Osteoblast (primary cell): ENCODE results near the gene UBN1. TPM values are rescaled to one million over a fixed set of nuclear protein-coding genes. Genes with fewer than 3 reads are reported as not detected.

ENCODE experiments used
- DNase-seq: peaks from one replicate; pipeline ENCODE4 v3.0.0; 2011; ENCODE audit warnings: low spot score, mixed read lengths; ENCODE audit not compliant: insufficient read length; ENCODE audit errors: missing footprints
- H2AFZ ChIP-seq: 2 replicates; pipeline ENCODE4 v1.6.0; 2011; ENCODE audit warnings: mild to moderate bottlenecking, low read length
- H3K27ac ChIP-seq: 2 replicates; pipeline ENCODE4 v1.5.1; 2011; ENCODE audit warnings: mild to moderate bottlenecking, low read depth, low read length, moderate library complexity
- H3K27me3 ChIP-seq: 2 replicates; pipeline ENCODE4 v1.6.0; 2012; ENCODE audit warnings: mild to moderate bottlenecking, control low read depth, inconsistent platforms, low read length, moderate library complexity; ENCODE audit not compliant: insufficient read depth
- H3K36me3 ChIP-seq: 2 replicates; pipeline ENCODE4 v1.5.1; 2011; ENCODE audit warnings: mild to moderate bottlenecking, low read length, control low read depth, moderate library complexity; ENCODE audit not compliant: insufficient read depth
- H3K4me1 ChIP-seq: 2 replicates; pipeline ENCODE4 v1.5.1; 2011; ENCODE audit warnings: mild to moderate bottlenecking, low read length, control low read depth, moderate library complexity; ENCODE audit not compliant: insufficient read depth
- H3K4me2 ChIP-seq: 2 replicates; pipeline ENCODE4 v1.6.0; 2011; ENCODE audit warnings: mild to moderate bottlenecking, low read length; ENCODE audit not compliant: insufficient read depth
- H3K4me3 ChIP-seq: fragments of 200-600 bp; sonication (generic); 3 replicates; pipeline ENCODE4 v1.5.1; 2012; ENCODE audit warnings: mild to moderate bottlenecking, low read length, inconsistent platforms; ENCODE audit not compliant: insufficient read depth
- H3K79me2 ChIP-seq: 2 replicates; pipeline ENCODE4 v1.6.0; 2012; ENCODE audit warnings: mild to moderate bottlenecking, low read length, control low read depth, inconsistent platforms; ENCODE audit not compliant: insufficient read depth
- H3K9me3 ChIP-seq: 2 replicates; pipeline ENCODE4 v1.5.1; 2011; ENCODE audit warnings: low read depth, low read length, control low read depth
- H4K20me1 ChIP-seq: 2 replicates; pipeline ENCODE4 v1.6.0; 2012; ENCODE audit warnings: mild to moderate bottlenecking, low read length, control low read depth; ENCODE audit not compliant: insufficient read depth
- total RNA-seq: library from RNA; depleted of rRNA; stranded (reverse); fragments of >200 nt; gene quantifications from 2 replicates; pipeline ENCODE4 v1.2.3, GENCODE V29; 2012
- TF ChIP-seq, protein P1 (sequence below): IDR thresholded peaks from 2 replicates; pipeline ENCODE4 v1.5.1; 2011; ENCODE audit warnings: mild to moderate bottlenecking, low read depth, low read length, moderate library complexity; ENCODE audit errors: extremely low read depth

UBN1 gene
- total RNA-seq, 1 donor = 38.4 TPM

GRCh38 chr16:4839942-4840341 is 7.3 kb upstream of the UBN1 start:
- Histone ChIP-seq H3K4me1 (no peaks in the 10 kb centered on the region), H3K27me3 (no peaks in the 10 kb centered on the region), H3K9me3 (no peaks in the 10 kb centered on the region), H3K79me2 (peaks cover 48% of the 10 kb centered on the region), H3K4me3 (no peak overlapping the region), H3K27ac (no peak overlapping the region), H4K20me1 (peaks cover 26% of the 10 kb centered on the region), H3K4me2 (no peak overlapping the region), H2AFZ (no peak overlapping the region), H3K36me3 (peaks cover 76% of the 10 kb centered on the region)
- peak; percentile 69 for DNase-seq
- TF ChIP-seq, protein P1, sequence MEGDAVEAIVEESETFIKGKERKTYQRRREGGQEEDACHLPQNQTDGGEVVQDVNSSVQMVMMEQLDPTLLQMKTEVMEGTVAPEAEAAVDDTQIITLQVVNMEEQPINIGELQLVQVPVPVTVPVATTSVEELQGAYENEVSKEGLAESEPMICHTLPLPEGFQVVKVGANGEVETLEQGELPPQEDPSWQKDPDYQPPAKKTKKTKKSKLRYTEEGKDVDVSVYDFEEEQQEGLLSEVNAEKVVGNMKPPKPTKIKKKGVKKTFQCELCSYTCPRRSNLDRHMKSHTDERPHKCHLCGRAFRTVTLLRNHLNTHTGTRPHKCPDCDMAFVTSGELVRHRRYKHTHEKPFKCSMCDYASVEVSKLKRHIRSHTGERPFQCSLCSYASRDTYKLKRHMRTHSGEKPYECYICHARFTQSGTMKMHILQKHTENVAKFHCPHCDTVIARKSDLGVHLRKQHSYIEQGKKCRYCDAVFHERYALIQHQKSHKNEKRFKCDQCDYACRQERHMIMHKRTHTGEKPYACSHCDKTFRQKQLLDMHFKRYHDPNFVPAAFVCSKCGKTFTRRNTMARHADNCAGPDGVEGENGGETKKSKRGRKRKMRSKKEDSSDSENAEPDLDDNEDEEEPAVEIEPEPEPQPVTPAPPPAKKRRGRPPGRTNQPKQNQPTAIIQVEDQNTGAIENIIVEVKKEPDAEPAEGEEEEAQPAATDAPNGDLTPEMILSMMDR = no peak

- Histone ChIP-seq H3K36me3 (peaks cover 71% of the 10 kb centered on the region), H3K79me2 (peaks cover 51% of the 10 kb centered on the region), H3K27ac (no peak overlapping the region), H3K4me2 (no peak overlapping the region), H3K27me3 (no peaks in the 10 kb centered on the region), H2AFZ (no peak overlapping the region), H3K4me1 (peaks cover 7% of the 10 kb centered on the region), H3K9me3 (no peaks in the 10 kb centered on the region), H3K4me3 (no peak overlapping the region), H4K20me1 (peaks cover 36% of the 10 kb centered on the region)
- TF ChIP-seq, protein P1 = no peak
- DNase-seq = no peak
Observed at GRCh38 chr16:4840984-4841383, 6.3 kb upstream of the UBN1 start.

DNA sequence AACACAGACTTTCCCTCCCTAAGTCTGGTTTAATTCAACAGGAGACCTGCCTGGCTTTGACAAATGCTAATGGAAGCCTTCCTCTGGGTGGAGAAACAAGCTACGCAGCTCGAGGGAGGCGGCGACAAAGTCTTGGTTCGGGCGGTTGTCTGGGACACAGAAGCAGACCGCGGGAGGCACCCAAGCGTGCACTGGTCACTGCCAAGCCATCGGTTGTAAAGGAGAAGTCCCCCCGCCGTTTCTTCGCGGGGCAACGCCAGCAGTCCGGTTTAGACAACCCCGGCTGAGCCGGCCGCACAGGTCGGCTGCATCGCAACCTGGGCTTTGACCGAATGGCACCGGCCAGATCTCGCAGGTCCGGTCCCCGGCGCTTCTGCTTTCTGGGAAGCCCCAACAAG is 779 bp upstream of the UBN1 start:
- TF ChIP-seq, protein P1 = no peak
- Histone ChIP-seq H3K4me3 (peak overlapping the region; percentile 92), H3K4me1 (peaks cover 27% of the 10 kb centered on the region), H3K9me3 (no peaks in the 10 kb centered on the region), H3K79me2 (peaks cover 81% of the 10 kb centered on the region), H3K4me2 (peak overlapping the region; percentile 83), H3K27ac (peak overlapping the region; percentile 88), H2AFZ (peak overlapping the region; percentile 56), H3K27me3 (no peaks in the 10 kb centered on the region), H3K36me3 (peaks cover 30% of the 10 kb centered on the region), H4K20me1 (peaks cover 56% of the 10 kb centered on the region)
- DNase-seq = peak; percentile 86

DNA sequence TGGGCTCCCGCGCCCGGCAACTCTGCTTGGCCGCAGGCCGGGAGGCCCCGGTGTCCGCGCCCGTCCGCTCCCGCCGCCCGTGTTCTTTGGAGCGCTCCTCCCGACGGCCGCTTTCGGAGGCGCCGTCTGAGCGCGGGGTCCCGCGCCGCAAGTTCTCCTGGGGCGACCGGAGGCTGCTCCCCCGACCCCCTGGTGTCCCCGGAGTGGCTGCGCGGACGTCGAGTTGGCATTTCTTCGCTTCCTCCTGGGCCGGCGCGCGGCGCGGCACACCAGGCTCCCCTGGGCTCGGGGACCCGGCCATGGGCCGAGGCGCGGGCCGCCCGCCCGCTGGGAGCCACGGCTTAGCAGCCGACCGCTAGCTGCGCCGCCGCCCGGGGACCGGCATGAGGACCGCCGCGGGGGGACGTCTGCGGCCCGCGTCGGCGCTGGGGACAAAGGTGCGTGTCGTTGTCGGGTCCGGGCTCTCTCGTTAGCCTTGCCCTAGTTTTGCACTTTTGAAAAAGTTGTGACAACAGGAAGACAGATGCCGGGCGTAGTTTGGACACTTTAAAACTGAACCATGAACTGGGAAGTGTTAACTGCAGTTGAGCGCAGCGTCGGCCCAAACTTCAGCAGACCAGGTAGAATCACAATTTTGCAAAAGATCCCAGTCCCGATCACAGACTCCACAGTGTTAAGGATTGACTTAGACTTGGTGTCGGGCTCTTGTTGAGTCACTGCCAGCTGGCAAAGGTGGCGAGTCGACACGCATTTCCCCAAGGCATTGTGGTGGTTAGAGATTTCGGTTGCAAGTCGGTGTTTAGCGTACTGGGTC is 700 bp downstream of the UBN1 start:
- Histone ChIP-seq H2AFZ (peak overlapping the region; percentile 63), H3K4me2 (peak overlapping the region; percentile 96), H4K20me1 (peaks cover 66% of the 10 kb centered on the region), H3K4me3 (peak overlapping the region; percentile 92), H3K27ac (peak overlapping the region; percentile 76), H3K79me2 (peaks cover 88% of the 10 kb centered on the region), H3K4me1 (peaks cover 35% of the 10 kb centered on the region), H3K27me3 (no peaks in the 10 kb centered on the region), H3K9me3 (no peaks in the 10 kb centered on the region), H3K36me3 (peaks cover 19% of the 10 kb centered on the region)
- TF ChIP-seq, protein P1 = no peak
- peak; percentile 85 for DNase-seq
